GM12878 (cell line): ENCODE data around the gene FAM8A1. TPM values are rescaled to one million over a fixed set of nuclear protein-coding genes. Genes with fewer than 3 reads are reported as not detected.

Experiments
- DPF2 ChIP-seq: fragments of 450-650 bp; IDR thresholded peaks from 2 replicates; pipeline ENCODE4 v1.6.1; 2017; ENCODE audit warnings: mild to moderate bottlenecking
- NFYB ChIP-seq: IDR thresholded peaks from 2 replicates; pipeline ENCODE4 v1.6.1; 2011; ENCODE audit warnings: low read depth, mild to moderate bottlenecking, low read length, improper control_type of control experiment, moderate library complexity; ENCODE audit not compliant: insufficient read depth
- PML ChIP-seq: IDR thresholded peaks from 2 replicates; pipeline ENCODE4 v1.6.1; 2012; ENCODE audit warnings: low read length, inconsistent platforms
- SMC3 ChIP-seq: IDR thresholded peaks from 2 replicates; pipeline ENCODE4 v1.6.1; 2011; ENCODE audit warnings: low read length, improper control_type of control experiment, borderline replicate concordance
- TAF1 ChIP-seq: IDR thresholded peaks from 2 replicates; pipeline ENCODE4 v1.6.1; 2011; ENCODE audit warnings: mild to moderate bottlenecking, low read depth, low read length, borderline replicate concordance
- TCF12 ChIP-seq: IDR thresholded peaks from 2 replicates; pipeline ENCODE4 v1.6.1; 2011; ENCODE audit warnings: low read depth, mild to moderate bottlenecking, low read length
- ZZZ3 ChIP-seq: IDR thresholded peaks from 2 replicates; pipeline ENCODE4 v1.6.1; 2011; ENCODE audit warnings: low read depth; ENCODE audit not compliant: control insufficient read depth, insufficient read length
- polyA plus RNA-seq, 11 experiments: library from polyadenylated mRNA; depleted of rRNA in 4 of 11; unstranded in 6 of 11; stranded (reverse) in 5 of 11; fragments of >200 nt; fragmentation: Nextera tagmentation in 4 of 11; fragmentation: Illumina TruSeq in 1 of 11; extraction: Ambion mirVana in 4 of 11; extraction: Trizol in 1 of 11; gene quantifications; 1 replicate in 1 of 11; 2 replicates in 10 of 11; pipeline versions ENCODE4 v1.2.1 to v1.2.3, GENCODE V29; 2011 to 2016; ENCODE audit warnings: inconsistent platforms in 2 of 11, missing spikeins in 2 of 11, low read depth in 1 of 11
- total RNA-seq, 4 experiments: library from RNA; depleted of rRNA in 3 of 4; stranded (reverse); fragments of >200 nt in 3 of 4; fragmentation: Illumina TruSeq in 1 of 4; extraction: Trizol in 1 of 4; gene quantifications; 2 replicates each; pipeline versions ENCODE4 v1.2.1 to v1.2.3, GENCODE V29; 2013 to 2021
- TF ChIP-seq, protein P1 (sequence below): fragments of 150-350 bp; IDR thresholded peaks from 2 replicates; pipeline ENCODE4 v1.6.1; 2016; ENCODE audit warnings: low read depth, low read length
- TF ChIP-seq, protein P2 (sequence below): fragments of 450-650 bp; formaldehyde crosslinking; IDR thresholded peaks from 2 replicates; pipeline ENCODE4 v1.4.0; 2022; ENCODE audit warnings: mild to moderate bottlenecking, moderate library complexity
- TF ChIP-seq, protein P3 (sequence below): fragments of 450-650 bp; IDR thresholded peaks from 2 replicates; pipeline ENCODE4 v1.6.1; 2017; ENCODE audit warnings: mild to moderate bottlenecking, moderate library complexity
- TF ChIP-seq, protein P4 (sequence below): fragments of 450-650 bp; IDR thresholded peaks from 2 replicates; pipeline ENCODE4 v1.6.1; 2018; ENCODE audit warnings: borderline replicate concordance, mild to moderate bottlenecking; ENCODE audit not compliant: partially characterized antibody

The FAM8A1 gene
- total and polyA plus RNA-seq, 10 of the 15 experiments (the other 5 are each of a cell fraction or from before 2014, with no cell fraction given): 1.4 to 7.4 (median 3.6) TPM

DNA sequence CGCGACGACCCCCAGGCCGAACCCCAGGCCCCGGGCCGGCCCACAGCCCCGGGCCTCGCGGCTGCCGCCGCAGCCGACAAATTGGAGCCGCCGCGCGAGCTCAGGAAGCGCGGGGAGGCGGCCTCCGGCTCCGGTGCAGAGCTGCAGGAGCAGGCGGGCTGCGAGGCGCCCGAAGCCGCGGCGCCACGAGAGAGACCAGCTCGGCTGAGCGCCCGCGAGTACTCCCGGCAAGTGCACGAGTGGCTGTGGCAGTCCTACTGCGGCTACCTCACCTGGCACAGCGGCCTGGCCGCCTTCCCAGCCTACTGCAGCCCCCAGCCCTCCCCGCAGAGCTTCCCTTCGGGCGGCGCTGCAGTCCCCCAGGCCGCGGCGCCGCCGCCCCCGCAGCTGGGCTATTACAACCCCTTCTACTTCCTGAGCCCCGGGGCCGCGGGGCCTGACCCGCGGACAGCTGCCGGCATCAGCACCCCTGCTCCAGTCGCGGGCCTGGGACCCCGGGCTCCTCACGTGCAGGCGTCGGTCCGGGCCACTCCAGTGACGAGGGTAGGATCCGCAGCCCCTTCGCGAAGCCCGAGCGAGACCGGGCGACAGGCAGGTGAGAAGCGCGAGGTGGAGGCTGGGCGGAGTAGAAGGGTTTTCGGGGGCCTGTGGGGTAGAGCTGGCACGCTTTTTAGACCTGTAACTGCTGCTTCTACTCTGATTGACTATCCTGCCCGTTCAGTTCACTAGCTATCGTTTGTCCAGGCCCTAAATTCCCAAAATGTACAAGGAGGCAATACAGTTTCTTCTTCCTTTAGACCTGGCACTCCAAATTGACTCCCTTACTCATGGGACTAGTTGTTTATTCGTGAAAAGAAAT lies 654 bp downstream of the FAM8A1 start (continued):
- TF ChIP-seq, protein P1, sequence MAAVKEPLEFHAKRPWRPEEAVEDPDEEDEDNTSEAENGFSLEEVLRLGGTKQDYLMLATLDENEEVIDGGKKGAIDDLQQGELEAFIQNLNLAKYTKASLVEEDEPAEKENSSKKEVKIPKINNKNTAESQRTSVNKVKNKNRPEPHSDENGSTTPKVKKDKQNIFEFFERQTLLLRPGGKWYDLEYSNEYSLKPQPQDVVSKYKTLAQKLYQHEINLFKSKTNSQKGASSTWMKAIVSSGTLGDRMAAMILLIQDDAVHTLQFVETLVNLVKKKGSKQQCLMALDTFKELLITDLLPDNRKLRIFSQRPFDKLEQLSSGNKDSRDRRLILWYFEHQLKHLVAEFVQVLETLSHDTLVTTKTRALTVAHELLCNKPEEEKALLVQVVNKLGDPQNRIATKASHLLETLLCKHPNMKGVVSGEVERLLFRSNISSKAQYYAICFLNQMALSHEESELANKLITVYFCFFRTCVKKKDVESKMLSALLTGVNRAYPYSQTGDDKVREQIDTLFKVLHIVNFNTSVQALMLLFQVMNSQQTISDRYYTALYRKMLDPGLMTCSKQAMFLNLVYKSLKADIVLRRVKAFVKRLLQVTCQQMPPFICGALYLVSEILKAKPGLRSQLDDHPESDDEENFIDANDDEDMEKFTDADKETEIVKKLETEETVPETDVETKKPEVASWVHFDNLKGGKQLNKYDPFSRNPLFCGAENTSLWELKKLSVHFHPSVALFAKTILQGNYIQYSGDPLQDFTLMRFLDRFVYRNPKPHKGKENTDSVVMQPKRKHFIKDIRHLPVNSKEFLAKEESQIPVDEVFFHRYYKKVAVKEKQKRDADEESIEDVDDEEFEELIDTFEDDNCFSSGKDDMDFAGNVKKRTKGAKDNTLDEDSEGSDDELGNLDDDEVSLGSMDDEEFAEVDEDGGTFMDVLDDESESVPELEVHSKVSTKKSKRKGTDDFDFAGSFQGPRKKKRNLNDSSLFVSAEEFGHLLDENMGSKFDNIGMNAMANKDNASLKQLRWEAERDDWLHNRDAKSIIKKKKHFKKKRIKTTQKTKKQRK: no peak
- TF ChIP-seq TAF1 (no peak), SMC3 (no peak), PML (no peak), NFYB (no peak), ZZZ3 (no peak), DPF2 (peak; percentile 75), TCF12 (no peak)
- TF ChIP-seq, protein P2, sequence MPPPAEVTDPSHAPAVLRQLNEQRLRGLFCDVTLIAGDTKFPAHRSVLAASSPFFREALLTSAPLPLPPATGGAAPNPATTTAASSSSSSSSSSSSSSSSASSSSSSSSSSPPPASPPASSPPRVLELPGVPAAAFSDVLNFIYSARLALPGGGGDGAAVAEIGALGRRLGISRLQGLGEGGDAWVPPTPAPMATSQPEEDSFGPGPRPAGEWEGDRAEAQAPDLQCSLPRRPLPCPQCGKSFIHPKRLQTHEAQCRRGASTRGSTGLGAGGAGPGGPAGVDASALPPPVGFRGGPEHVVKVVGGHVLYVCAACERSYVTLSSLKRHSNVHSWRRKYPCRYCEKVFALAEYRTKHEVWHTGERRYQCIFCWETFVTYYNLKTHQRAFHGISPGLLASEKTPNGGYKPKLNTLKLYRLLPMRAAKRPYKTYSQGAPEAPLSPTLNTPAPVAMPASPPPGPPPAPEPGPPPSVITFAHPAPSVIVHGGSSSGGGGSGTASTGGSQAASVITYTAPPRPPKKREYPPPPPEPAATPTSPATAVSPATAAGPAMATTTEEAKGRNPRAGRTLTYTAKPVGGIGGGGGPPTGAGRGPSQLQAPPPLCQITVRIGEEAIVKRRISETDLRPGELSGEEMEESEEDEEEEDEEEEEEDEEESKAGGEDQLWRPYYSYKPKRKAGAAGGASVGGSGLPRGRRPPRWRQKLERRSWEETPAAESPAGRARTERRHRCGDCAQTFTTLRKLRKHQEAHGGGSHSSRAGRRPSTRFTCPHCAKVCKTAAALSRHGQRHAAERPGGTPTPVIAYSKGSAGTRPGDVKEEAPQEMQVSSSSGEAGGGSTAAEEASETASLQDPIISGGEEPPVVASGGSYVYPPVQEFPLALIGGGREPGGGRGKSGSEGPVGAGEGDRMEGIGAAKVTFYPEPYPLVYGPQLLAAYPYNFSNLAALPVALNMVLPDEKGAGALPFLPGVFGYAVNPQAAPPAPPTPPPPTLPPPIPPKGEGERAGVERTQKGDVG (CRISPR knock-in tag): no peak
- TF ChIP-seq, protein P3, sequence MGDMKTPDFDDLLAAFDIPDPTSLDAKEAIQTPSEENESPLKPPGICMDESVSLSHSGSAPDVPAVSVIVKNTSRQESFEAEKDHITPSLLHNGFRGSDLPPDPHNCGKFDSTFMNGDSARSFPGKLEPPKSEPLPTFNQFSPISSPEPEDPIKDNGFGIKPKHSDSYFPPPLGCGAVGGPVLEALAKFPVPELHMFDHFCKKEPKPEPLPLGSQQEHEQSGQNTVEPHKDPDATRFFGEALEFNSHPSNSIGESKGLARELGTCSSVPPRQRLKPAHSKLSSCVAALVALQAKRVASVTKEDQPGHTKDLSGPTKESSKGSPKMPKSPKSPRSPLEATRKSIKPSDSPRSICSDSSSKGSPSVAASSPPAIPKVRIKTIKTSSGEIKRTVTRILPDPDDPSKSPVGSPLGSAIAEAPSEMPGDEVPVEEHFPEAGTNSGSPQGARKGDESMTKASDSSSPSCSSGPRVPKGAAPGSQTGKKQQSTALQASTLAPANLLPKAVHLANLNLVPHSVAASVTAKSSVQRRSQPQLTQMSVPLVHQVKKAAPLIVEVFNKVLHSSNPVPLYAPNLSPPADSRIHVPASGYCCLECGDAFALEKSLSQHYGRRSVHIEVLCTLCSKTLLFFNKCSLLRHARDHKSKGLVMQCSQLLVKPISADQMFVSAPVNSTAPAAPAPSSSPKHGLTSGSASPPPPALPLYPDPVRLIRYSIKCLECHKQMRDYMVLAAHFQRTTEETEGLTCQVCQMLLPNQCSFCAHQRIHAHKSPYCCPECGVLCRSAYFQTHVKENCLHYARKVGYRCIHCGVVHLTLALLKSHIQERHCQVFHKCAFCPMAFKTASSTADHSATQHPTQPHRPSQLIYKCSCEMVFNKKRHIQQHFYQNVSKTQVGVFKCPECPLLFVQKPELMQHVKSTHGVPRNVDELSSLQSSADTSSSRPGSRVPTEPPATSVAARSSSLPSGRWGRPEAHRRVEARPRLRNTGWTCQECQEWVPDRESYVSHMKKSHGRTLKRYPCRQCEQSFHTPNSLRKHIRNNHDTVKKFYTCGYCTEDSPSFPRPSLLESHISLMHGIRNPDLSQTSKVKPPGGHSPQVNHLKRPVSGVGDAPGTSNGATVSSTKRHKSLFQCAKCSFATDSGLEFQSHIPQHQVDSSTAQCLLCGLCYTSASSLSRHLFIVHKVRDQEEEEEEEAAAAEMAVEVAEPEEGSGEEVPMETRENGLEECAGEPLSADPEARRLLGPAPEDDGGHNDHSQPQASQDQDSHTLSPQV: 0 out of 2 replicates have a peak, but pooled peaks have one; percentile 34
- TF ChIP-seq, protein P4, sequence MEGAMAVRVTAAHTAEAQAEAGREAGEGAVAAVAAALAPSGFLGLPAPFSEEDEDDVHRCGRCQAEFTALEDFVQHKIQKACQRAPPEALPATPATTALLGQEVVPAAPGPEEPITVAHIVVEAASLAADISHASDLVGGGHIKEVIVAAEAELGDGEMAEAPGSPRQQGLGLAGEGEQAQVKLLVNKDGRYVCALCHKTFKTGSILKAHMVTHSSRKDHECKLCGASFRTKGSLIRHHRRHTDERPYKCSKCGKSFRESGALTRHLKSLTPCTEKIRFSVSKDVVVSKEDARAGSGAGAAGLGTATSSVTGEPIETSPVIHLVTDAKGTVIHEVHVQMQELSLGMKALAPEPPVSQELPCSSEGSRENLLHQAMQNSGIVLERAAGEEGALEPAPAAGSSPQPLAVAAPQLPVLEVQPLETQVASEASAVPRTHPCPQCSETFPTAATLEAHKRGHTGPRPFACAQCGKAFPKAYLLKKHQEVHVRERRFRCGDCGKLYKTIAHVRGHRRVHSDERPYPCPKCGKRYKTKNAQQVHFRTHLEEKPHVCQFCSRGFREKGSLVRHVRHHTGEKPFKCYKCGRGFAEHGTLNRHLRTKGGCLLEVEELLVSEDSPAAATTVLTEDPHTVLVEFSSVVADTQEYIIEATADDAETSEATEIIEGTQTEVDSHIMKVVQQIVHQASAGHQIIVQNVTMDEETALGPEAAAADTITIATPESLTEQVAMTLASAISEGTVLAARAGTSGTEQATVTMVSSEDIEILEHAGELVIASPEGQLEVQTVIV: no peak
